MM.1S (cell line): ENCODE results near the gene RELN.

Source experiments
- CTCF ChIP-seq: fragments of 300-600 bp; sonication (generic); IDR thresholded peaks from 2 replicates; pipeline ENCODE4 v1.5.1; 2016; ENCODE audit warnings: antibody characterized with exemption, low read length, mixed read lengths
- EZH2 ChIP-seq: fragments of 300-600 bp; sonication (generic); optimal IDR thresholded peaks from 2 replicates; pipeline ENCODE3; 2017; ENCODE audit warnings: low read depth, mild to moderate bottlenecking, antibody characterized with exemption, low read length, mixed read lengths
- EZH2phosphoT487 ChIP-seq: fragments of 300-600 bp; sonication (generic); IDR thresholded peaks from 2 replicates; pipeline ENCODE4 v1.6.1; 2018; ENCODE audit warnings: antibody characterized with exemption, low read length

GRCh38 chr7:103626776-103627175 is 362.7 kb downstream of the RELN start:
- TF ChIP-seq CTCF (no peak), EZH2 (no peak), EZH2phosphoT487 (no peak)
